GM18499 (cell line): ENCODE measurements around the gene ACE.

Experiments
- ATAC-seq: cut with Tn5 transposase; IDR thresholded peaks from one replicate; pipeline ENCODE4 v1.9.1; 2021; ENCODE audit warnings: moderate number of reproducible peaks; ENCODE audit not compliant: insufficient read depth, unreplicated experiment

Gene ACE

GRCh38 chr17:63490329-63490728 is 13.5 kb downstream of the ACE start:
- ATAC-seq: no peak

GRCh38 chr17:63490858-63491400 is 14.1 kb downstream of the ACE start:
- no peak for ATAC-seq

DNA sequence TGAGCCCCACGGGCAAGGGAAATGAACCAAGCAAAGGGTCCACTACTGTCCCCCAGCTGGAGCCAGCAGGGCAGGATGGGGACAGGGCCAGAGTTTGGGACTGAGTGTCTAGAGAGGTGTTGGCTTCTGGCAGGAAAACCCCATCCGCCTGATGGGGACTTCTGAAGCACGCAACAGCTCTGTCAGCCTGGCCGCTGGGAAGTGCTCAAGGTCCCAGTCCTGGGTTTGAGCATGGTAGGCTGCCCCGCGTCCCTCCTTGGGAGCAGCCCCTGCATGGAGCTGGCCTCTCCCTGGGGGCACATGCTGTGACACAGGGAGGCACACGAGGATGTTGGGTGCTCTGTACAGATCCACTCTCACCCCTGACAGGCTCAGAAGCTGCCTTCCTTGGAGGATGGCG is 14.6 kb downstream of the ACE start:
- ATAC-seq: no peak

GRCh38 chr17:63491977-63492618 is 15.2 kb downstream of the ACE start:
- no peak for ATAC-seq

GRCh38 chr17:63492940-63493339 is 16.1 kb downstream of the ACE start:
- ATAC-seq: no peak

DNA sequence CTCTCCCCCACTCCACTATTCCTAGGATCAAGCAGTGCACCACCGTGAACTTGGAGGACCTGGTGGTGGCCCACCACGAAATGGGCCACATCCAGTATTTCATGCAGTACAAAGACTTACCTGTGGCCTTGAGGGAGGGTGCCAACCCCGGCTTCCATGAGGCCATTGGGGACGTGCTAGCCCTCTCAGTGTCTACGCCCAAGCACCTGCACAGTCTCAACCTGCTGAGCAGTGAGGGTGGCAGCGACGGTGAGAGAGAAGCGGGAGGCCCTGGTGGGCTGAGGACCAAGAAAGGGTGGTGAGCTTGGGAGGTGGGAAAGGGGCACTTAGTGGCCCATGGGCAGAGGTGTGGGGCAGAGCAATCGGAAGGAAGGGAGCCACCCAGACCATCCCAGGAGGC is 16.6 kb downstream of the ACE start:
- no peak for ATAC-seq

- no peak for ATAC-seq
Observed at GRCh38 chr17:63494300-63494928, 17.6 kb downstream of the ACE start.

- no peak for ATAC-seq
Observed at GRCh38 chr17:63495491-63495890, 18.6 kb downstream of the ACE start.

- ATAC-seq: no peak
Observed at GRCh38 chr17:63496177-63496576, 19.3 kb downstream of the ACE start.

GRCh38 chr17:63496663-63497400 is 20.0 kb downstream of the ACE start:
- no peak for ATAC-seq

DNA sequence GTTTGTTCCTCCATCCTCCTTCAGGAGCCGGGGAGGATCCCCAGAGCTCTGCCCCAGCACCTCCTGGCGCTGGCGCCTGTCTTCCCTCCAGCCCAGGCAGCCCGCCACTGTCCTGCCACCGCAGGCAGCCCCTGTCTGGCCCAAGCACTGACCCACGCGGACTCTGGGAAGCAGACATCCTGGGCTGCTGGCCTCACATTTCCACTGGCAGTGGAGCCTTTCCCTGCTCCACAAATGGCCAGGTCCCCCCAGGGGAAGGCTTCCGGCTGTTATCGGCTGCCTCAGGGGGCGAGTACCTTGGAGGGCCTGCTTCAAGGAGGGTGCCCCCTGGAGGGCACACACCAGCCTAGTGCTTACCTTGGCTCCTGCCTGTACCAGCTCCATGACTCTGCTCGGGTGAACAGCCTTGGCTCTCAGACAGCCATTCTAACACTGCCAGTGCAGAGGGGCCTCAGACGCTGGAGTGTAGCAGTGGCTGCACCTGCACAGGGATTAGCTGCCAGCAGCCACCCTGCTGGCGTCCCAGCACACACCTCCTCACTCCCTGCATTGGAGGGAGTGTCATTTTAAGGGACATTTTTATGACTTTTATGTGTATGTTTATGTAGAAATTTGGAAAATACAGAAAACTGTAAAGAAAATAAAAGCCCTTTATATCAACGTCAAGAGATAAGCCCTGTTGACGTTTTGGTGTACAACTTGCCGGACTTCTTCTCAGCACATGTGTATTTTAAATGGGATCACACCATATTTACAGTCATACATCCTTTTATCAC is 21.0 kb downstream of the ACE start:
- ATAC-seq: no peak

- ATAC-seq: no peak
Observed at GRCh38 chr17:63498626-63499195, 21.9 kb downstream of the ACE start.

DNA sequence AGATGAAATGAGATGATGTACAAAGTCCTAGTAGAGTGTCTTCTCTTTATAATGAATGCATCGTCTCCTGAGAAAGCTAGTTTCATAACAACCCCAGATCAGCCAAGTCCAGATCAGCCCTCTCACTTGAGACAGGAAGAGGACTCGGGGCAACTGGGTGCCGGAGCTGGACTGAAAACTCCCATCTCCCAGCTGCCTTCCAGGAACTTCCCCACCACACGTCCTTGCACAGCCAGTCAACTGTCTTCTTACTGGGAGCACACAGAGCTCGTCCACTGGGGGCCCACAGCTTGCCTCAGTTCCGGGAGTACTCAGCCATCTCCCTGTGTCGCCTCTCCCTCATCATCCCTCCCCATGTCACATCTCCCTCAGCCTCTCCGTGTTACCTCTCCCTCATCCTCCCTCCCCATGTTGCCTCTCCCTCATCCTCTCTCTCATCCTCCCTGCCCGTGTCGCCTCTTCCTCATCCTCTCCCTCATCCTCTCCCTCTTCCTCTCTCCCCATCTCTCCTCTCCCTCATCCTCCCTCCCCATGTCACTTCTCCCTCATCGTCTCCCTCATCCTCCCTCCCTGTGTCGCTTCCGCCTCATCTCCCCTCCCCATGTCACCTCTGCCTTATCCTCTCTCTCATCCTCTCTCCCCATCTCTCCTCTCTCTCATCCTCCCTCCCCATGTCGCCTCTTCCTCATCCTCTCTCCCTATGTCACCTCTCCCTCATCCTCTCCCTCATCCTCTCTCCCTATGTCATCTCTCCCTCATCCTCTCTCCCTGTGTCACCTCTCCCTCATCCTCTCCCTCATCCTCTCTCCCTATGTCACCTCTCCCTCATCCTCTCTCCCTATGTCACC is 23.9 kb downstream of the ACE start:
- no peak for ATAC-seq

DNA sequence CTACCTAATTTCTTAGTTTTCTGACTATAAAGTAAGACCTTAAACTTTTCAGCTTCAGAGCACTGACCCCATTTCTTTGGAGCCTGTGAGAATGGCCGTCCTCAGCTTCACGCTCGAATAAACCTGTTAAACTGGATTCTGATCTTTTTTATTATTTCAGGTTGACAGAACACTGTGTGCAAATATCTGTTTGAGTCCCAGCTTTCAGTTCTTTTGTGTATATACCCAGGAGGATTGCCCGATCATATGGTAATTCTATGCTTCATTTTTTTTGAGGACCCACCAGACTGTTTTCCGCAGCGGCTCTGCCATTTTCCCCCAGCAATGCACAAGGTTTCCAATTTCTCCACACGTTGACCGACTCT is 26.5 kb downstream of the ACE start:
- ATAC-seq: no peak

- no peak for ATAC-seq
Observed at GRCh38 chr17:63504261-63504660, 27.4 kb downstream of the ACE start.

- no peak for ATAC-seq
Observed at GRCh38 chr17:63505341-63505740, 28.5 kb downstream of the ACE start.

GRCh38 chr17:63506627-63507026 is 29.8 kb downstream of the ACE start:
- no peak for ATAC-seq

DNA sequence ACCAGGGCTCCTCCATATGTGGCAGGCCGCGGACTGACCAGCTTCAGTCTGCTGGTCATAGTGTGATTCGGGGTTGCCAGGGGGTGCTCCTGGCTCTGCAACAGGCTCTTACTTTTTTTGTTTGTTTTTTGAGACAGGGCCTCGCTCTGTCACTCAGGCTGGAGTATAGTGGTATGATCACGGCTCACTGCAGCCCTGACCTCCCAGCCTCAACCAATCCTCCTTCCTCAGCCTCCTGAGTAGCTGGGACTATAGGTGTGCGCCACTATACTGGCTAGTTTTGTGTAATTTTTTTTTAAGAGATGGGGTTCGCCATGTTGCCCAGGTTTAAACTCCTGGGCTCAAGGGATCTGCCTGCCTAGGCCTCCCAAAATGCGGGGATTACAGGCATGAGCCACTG is 34.5 kb downstream of the ACE start:
- no peak for ATAC-seq

GRCh38 chr17:63512388-63512787 is 35.5 kb downstream of the ACE start:
- no peak for ATAC-seq
